ENCODE data around the gene TNS3. TPM values are rescaled to one million over a fixed set of nuclear protein-coding genes. Genes with fewer than 3 reads are reported as not detected.

Gene TNS3
- total RNA-seq, 4 donors from 2014 or later: 6.6 to 16.0 (median 9.6) TPM

GRCh38 chr7:47303014-47303694 is 278.8 kb downstream of the TNS3 start:
- peaks cover 0 to 14% (median 4%) of the 10 kb centered on the region in 3 donors for H3K4me1 ChIP-seq
- DNase-seq: no peak
- intact Hi-C loops (cut with DNase I): no loop called here
- no peak overlapping the region for H3K4me3 ChIP-seq
- TF ChIP-seq, protein P1, sequence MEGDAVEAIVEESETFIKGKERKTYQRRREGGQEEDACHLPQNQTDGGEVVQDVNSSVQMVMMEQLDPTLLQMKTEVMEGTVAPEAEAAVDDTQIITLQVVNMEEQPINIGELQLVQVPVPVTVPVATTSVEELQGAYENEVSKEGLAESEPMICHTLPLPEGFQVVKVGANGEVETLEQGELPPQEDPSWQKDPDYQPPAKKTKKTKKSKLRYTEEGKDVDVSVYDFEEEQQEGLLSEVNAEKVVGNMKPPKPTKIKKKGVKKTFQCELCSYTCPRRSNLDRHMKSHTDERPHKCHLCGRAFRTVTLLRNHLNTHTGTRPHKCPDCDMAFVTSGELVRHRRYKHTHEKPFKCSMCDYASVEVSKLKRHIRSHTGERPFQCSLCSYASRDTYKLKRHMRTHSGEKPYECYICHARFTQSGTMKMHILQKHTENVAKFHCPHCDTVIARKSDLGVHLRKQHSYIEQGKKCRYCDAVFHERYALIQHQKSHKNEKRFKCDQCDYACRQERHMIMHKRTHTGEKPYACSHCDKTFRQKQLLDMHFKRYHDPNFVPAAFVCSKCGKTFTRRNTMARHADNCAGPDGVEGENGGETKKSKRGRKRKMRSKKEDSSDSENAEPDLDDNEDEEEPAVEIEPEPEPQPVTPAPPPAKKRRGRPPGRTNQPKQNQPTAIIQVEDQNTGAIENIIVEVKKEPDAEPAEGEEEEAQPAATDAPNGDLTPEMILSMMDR (IDR thresholded peaks at IDR 0.05): no peak
- no peak for TF ChIP-seq POLR2A (IDR thresholded peaks at IDR 0.05)
- H3K36me3 ChIP-seq: peaks cover 0 to 25% (median 0%) of the 10 kb centered on the region in 3 donors
- H3K9me3 ChIP-seq: no peaks in the 10 kb centered on the region
- WGBS, 2 donors: 88 to 94% methylated on average over 7 of the region's 30 CpGs
- H3K27me3 ChIP-seq: no peaks in the 10 kb centered on the region
- no peak overlapping the region for H3K27ac ChIP-seq

- H3K9me3 ChIP-seq: no peaks in the 10 kb centered on the region
- intact Hi-C loops (cut with DNase I): no loop called here
- peaks cover 0 to 14% (median 4%) of the 10 kb centered on the region in 3 donors for H3K4me1 ChIP-seq
- no peak for TF ChIP-seq POLR2A (IDR thresholded peaks at IDR 0.05)
- TF ChIP-seq, protein P1 (IDR thresholded peaks at IDR 0.05): no peak
- H3K4me3 ChIP-seq: no peak overlapping the region
- H3K27ac ChIP-seq: no peak overlapping the region
- no peaks in the 10 kb centered on the region for H3K27me3 ChIP-seq
- no peak for DNase-seq
- peaks cover 0 to 25% (median 0%) of the 10 kb centered on the region in 3 donors for H3K36me3 ChIP-seq
- 44 to 59% methylated on average over 3 of the region's 3 CpGs for WGBS, 2 donors
These were observed 279.4 kb downstream of the TNS3 start for GRCh38 chr7:47302560-47302959.

GRCh38 chr7:47301657-47302295 is 280.1 kb downstream of the TNS3 start:
- Histone ChIP-seq H3K27ac (no peak overlapping the region), H3K4me3 (no peak overlapping the region), H3K36me3 (peaks cover 0 to 25% (median 0%) of the 10 kb centered on the region in 3 donors), H3K9me3 (no peaks in the 10 kb centered on the region), H3K4me1 (peaks cover 0 to 14% (median 4%) of the 10 kb centered on the region in 3 donors), H3K27me3 (no peaks in the 10 kb centered on the region)
- TF ChIP-seq POLR2A (IDR thresholded peaks at IDR 0.05): no peak
- TF ChIP-seq, protein P1 (IDR thresholded peaks at IDR 0.05): no peak
- intact Hi-C loops (cut with DNase I): no loop called here
- DNase-seq: no peak
- 89 to 98% methylated on average over 10 of the region's 10 CpGs for WGBS, 2 donors

- no peaks in the 10 kb centered on the region for H3K27me3 ChIP-seq
- intact Hi-C loops (cut with DNase I): no loop called here
- H3K27ac ChIP-seq: no peak overlapping the region
- H3K4me1 ChIP-seq: peaks cover 0 to 14% (median 4%) of the 10 kb centered on the region in 3 donors
- H3K4me3 ChIP-seq: no peak overlapping the region
- TF ChIP-seq, protein P1 (IDR thresholded peaks at IDR 0.05): no peak
- TF ChIP-seq POLR2A (IDR thresholded peaks at IDR 0.05): no peak
- no peaks in the 10 kb centered on the region for H3K9me3 ChIP-seq
- DNase-seq: no peak
- 79 to 86% methylated on average over 6 of the region's 6 CpGs for WGBS, 2 donors
- H3K36me3 ChIP-seq: peaks cover 0 to 25% (median 0%) of the 10 kb centered on the region in 3 donors
These were observed 280.8 kb downstream of the TNS3 start for GRCh38 chr7:47301105-47301477.

DNA sequence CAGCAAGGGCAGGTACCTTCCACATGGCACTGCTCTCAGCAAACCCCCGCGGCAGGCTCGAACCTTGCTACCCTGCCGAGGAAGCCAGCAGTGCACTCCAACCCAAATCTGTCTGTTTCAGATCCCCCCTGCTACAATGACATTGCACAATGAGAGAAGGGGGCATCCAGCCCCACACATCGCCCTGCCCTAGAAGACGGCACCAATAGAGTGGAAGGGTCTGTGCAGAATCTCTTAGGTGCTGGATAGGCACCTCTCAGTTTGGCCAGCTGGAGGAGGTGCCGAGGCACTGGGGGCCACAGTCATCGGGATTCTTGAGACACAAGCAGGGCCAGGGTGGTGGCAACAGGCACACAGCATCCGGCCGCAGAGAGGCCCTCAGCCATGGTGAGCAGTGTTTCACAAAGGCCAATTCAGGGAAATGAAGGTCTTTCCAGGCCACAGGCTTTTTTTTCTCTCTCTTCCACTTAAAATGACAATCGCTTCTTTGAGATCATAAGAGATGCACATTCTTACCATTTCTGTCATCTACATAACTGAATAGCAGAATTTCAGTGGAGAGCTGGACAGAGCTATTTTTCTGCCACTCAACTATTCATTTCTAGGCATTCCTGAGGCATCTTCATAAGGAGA is 281.3 kb downstream of the TNS3 start:
- TF ChIP-seq POLR2A (IDR thresholded peaks at IDR 0.05): no peak
- TF ChIP-seq, protein P1 (IDR thresholded peaks at IDR 0.05): no peak
- intact Hi-C loops (cut with DNase I): no loop called here
- no peak overlapping the region for H3K4me3 ChIP-seq
- peaks cover 0 to 14% (median 4%) of the 10 kb centered on the region in 3 donors for H3K4me1 ChIP-seq
- DNase-seq: no peak
- H3K36me3 ChIP-seq: peaks cover 0 to 25% (median 0%) of the 10 kb centered on the region in 3 donors
- no peak overlapping the region for H3K27ac ChIP-seq
- no peaks in the 10 kb centered on the region for H3K9me3 ChIP-seq
- WGBS, 2 donors: 96 to 97% methylated on average over 8 to 10 of the region's 11 CpGs
- no peaks in the 10 kb centered on the region for H3K27me3 ChIP-seq
